H1 (cell line): ENCODE measurements around the gene GET3. TPM values are rescaled to one million over a fixed set of nuclear protein-coding genes. Genes with fewer than 3 reads are reported as not detected.
"Not testable (repeated sequence)": the region's sequence is repeated elsewhere in the genome, so short reads cannot be mapped to it uniquely, and the experiment has no call there.

ENCODE experiments used
- CTCF ChIA-PET: fragments of 300-600 bp; sonication (Branson Sonifier 250); formaldehyde crosslinking; loops from one replicate; lab custom pipeline; 2021; ENCODE audit not compliant: partially characterized antibody; lab: Charles Lee
- POLR2A ChIA-PET: fragments of 300-600 bp; sonication (Branson Sonifier 250); formaldehyde crosslinking; loops from one replicate; lab custom pipeline; 2021; ENCODE audit warnings: inconsistent platforms; ENCODE audit not compliant: partially characterized antibody; lab: Charles Lee
- DNase-seq, 2 experiments: peaks; one replicate each; pipeline versions ENCODE4 v3.0.0 to v3.0.0-alpha.2; 2010 to 2022; ENCODE audit warnings: low spot score in 2 of 2, low read depth in 1 of 2, mixed read lengths in 1 of 2
- FAIRE-seq: peaks from 2 replicates; lab custom pipeline; 2011; peaks lifted over from hg19 to GRCh38; lab: Jason Lieb, UNC
- H2AFZ ChIP-seq: 2 replicates; pipeline ENCODE4 v1.8.1; 2012; ENCODE audit warnings: low read length, inconsistent platforms
- H2AK5ac ChIP-seq: 2 replicates; pipeline ENCODE4 v1.6.1; 2013; ENCODE audit warnings: low read depth, low read length
- H2BK120ac ChIP-seq: replicated peaks from 2 replicates; pipeline ENCODE3; 2013; ENCODE audit warnings: low read depth, low read length, inconsistent platforms
- H2BK12ac ChIP-seq: 2 replicates; pipeline ENCODE4 v1.6.1; 2013; ENCODE audit warnings: low read depth, low read length
- H2BK15ac ChIP-seq: 2 replicates; pipeline ENCODE4 v1.6.1; 2013; ENCODE audit warnings: low read length
- H2BK20ac ChIP-seq: 2 replicates; pipeline ENCODE4 v1.6.1; 2013; ENCODE audit warnings: low read length
- H2BK5ac ChIP-seq: 2 replicates; pipeline ENCODE4 v1.6.1; 2013; ENCODE audit warnings: low read depth, low read length
- H3K14ac ChIP-seq: 2 replicates; pipeline ENCODE4 v1.6.1; 2013; ENCODE audit warnings: inconsistent platforms; ENCODE audit not compliant: insufficient read length
- H3K18ac ChIP-seq: 2 replicates; pipeline ENCODE4 v1.6.1; 2013; ENCODE audit warnings: low read length; ENCODE audit errors: extremely low read depth
- H3K23ac ChIP-seq: 2 replicates; pipeline ENCODE4 v1.6.1; 2013; ENCODE audit warnings: inconsistent platforms; ENCODE audit not compliant: insufficient read length
- H3K23me2 ChIP-seq: 2 replicates; pipeline ENCODE4 v1.6.1; 2013; ENCODE audit warnings: low read depth, low read length
- H3K27ac ChIP-seq: 2 replicates; pipeline ENCODE4 v1.6.1; 2011; ENCODE audit warnings: low read depth, low read length, inconsistent platforms
- H3K27me3 ChIP-seq, 4 experiments: replicated peaks in 1 of 4; 1 replicate in 1 of 4; 2 replicates in 3 of 4; pipeline versions ENCODE4 v1.6.1 to v1.8.1; 2011 to 2013; ENCODE audit warnings: low read length in 3 of 4, mild to moderate bottlenecking in 3 of 4, inconsistent platforms in 2 of 4, mixed read lengths in 2 of 4, moderate library complexity in 1 of 4; ENCODE audit not compliant: control insufficient read depth in 3 of 4, insufficient read depth in 3 of 4; ENCODE audit errors: extremely low read depth in 1 of 4
- H3K36me3 ChIP-seq, 4 experiments: 2 replicates each; pipeline versions ENCODE4 v1.6.1 to v1.8.1; 2011 to 2013; ENCODE audit warnings: mild to moderate bottlenecking in 4 of 4, low read length in 3 of 4, moderate library complexity in 2 of 4, control low read depth in 1 of 4, inconsistent platforms in 1 of 4; ENCODE audit not compliant: insufficient read depth in 4 of 4, control insufficient read depth in 2 of 4
- H3K4ac ChIP-seq: replicated peaks from 2 replicates; pipeline ENCODE3; 2013; ENCODE audit warnings: low read length, low read depth, mixed read lengths, inconsistent platforms; ENCODE audit not compliant: insufficient read length
- H3K4me1 ChIP-seq, 4 experiments: replicated peaks in 1 of 4; 1 replicate in 1 of 4; 2 replicates in 3 of 4; pipeline versions ENCODE4 v1.6.1 to v1.8.1; 2011 to 2013; ENCODE audit warnings: low read length in 3 of 4, inconsistent platforms in 2 of 4, mixed read lengths in 1 of 4; ENCODE audit not compliant: insufficient read depth in 4 of 4, control insufficient read depth in 3 of 4
- H3K4me2 ChIP-seq, 2 experiments: 2 replicates each; pipeline versions ENCODE4 v1.6.1 to v1.8.1; 2011 to 2013; ENCODE audit warnings: low read depth in 2 of 2, low read length in 2 of 2, control low read depth in 1 of 2, inconsistent platforms in 1 of 2, mild to moderate bottlenecking in 1 of 2; ENCODE audit not compliant: insufficient read depth in 1 of 2
- H3K4me3 ChIP-seq, 4 experiments: fragments of 200-600, 300-600 bp in 1 of 4; sonication (generic), shearing (Covaris generic), sonication (Bioruptor Twin) in 1 of 4; 2 replicates each; pipeline versions ENCODE4 v1.5.1 to v1.8.1; 2011 to 2016; ENCODE audit warnings: low read length in 4 of 4, low read depth in 3 of 4, control low read depth in 2 of 4, inconsistent platforms in 2 of 4, mild to moderate bottlenecking in 2 of 4, mixed read lengths in 1 of 4, moderate library complexity in 1 of 4; ENCODE audit not compliant: insufficient read depth in 2 of 4; ENCODE audit errors: extremely low read depth in 1 of 4
- H3K56ac ChIP-seq: replicated peaks from 2 replicates; pipeline ENCODE3; 2013; ENCODE audit warnings: low read depth, mild to moderate bottlenecking, mixed read lengths, low read length, inconsistent platforms; ENCODE audit not compliant: insufficient read length
- H3K79me1 ChIP-seq: 2 replicates; pipeline ENCODE4 v1.6.1; 2013; ENCODE audit warnings: low read depth, low read length, control low read depth
- H3K79me2 ChIP-seq, 2 experiments: 2 replicates each; pipeline versions ENCODE4 v1.6.1 to v1.8.1; 2012 to 2013; ENCODE audit warnings: low read length in 2 of 2, mild to moderate bottlenecking in 2 of 2, inconsistent platforms in 1 of 2; ENCODE audit not compliant: insufficient read depth in 2 of 2, control insufficient read depth in 1 of 2
- H3K9ac ChIP-seq, 4 experiments: replicated peaks in 1 of 4; 1 replicate in 1 of 4; 2 replicates in 3 of 4; pipeline versions ENCODE4 v1.6.1 to v1.8.1; 2011 to 2013; ENCODE audit warnings: low read depth in 3 of 4, low read length in 3 of 4, control low read depth in 2 of 4, mild to moderate bottlenecking in 2 of 4, moderate library complexity in 2 of 4, inconsistent platforms in 1 of 4; ENCODE audit errors: extremely low read depth in 1 of 4
- H3K9me3 ChIP-seq, 2 experiments: 2 replicates each; pipeline versions ENCODE4 v1.6.1 to v1.8.1; 2012 to 2013; ENCODE audit warnings: mild to moderate bottlenecking in 2 of 2, moderate library complexity in 2 of 2, control low read depth in 1 of 2, inconsistent platforms in 1 of 2, low read depth in 1 of 2, low read length in 1 of 2, mixed read lengths in 1 of 2; ENCODE audit not compliant: insufficient read depth in 2 of 2
- H4K20me1 ChIP-seq, 2 experiments: replicated peaks in 1 of 2; 2 replicates each; pipeline versions ENCODE3 to v1.8.1; 2011 to 2013; ENCODE audit warnings: inconsistent platforms in 2 of 2, low read length in 2 of 2, mild to moderate bottlenecking in 1 of 2; ENCODE audit not compliant: insufficient read depth in 2 of 2, control insufficient read depth in 1 of 2
- H4K5ac ChIP-seq: 2 replicates; pipeline ENCODE4 v1.6.1; 2013; ENCODE audit warnings: low read length, low read depth, mixed read lengths, inconsistent platforms; ENCODE audit not compliant: insufficient read length
- H4K8ac ChIP-seq: 2 replicates; pipeline ENCODE4 v1.8.0; 2013; ENCODE audit warnings: mild to moderate bottlenecking, moderate library complexity, low read length, inconsistent platforms; ENCODE audit not compliant: insufficient read depth; ENCODE audit errors: extremely low read depth
- H4K91ac ChIP-seq: replicated peaks from 2 replicates; pipeline ENCODE3; 2013; ENCODE audit warnings: low read length, mixed read lengths, inconsistent platforms; ENCODE audit not compliant: insufficient read length
- WGBS, 2 experiments: shearing (Covaris generic) in 1 of 2; methylation state at CpG; one replicate each; pipeline versions ENCODE4 v1.1.6 to v1.1.7; 2013 to 2015; ENCODE audit warnings: low lambda C conversion rate in 2 of 2, mixed read lengths in 2 of 2, inconsistent platforms in 1 of 2, low coverage in 1 of 2, missing lambda C conversion rate in 1 of 2; ENCODE audit not compliant: insufficient replicate concordance in 2 of 2, insufficient coverage in 1 of 2, insufficient read length in 1 of 2; ENCODE audit errors: extremely low coverage in 1 of 2, missing lambda C conversion rate in 1 of 2; 5-methylcytosine and 5-hydroxymethylcytosine counted together
- polyA plus RNA-seq, 7 experiments: library from polyadenylated mRNA; depleted of rRNA in 3 of 7; stranded (reverse) in 5 of 7; unstranded in 2 of 7; fragments of >200 nt in 5 of 7; fragments of 200-250 nt in 2 of 7; gene quantifications; 1 replicate in 5 of 7; 2 replicates in 1 of 7; 4 replicates in 1 of 7; pipeline versions ENCODE4 v1.2.1 to v1.2.3, GENCODE V29; 2011 to 2013; ENCODE audit warnings: missing spikeins in 2 of 7, mixed read lengths in 2 of 7
- total RNA-seq: library from RNA; stranded (reverse); fragmentation: NEBNext Ultra II Directional; extraction: Animal tissue kit (Norgen Biotek cat#: 25700); gene quantifications from 2 replicates; pipeline ENCODE4 v1.2.1, GENCODE V29; 2021

Gene GET3
- total and polyA plus RNA-seq, 2 of the 8 experiments (the other 6 are each of a cell fraction or from before 2014, with no cell fraction given) = 105 to 297 TPM

DNA sequence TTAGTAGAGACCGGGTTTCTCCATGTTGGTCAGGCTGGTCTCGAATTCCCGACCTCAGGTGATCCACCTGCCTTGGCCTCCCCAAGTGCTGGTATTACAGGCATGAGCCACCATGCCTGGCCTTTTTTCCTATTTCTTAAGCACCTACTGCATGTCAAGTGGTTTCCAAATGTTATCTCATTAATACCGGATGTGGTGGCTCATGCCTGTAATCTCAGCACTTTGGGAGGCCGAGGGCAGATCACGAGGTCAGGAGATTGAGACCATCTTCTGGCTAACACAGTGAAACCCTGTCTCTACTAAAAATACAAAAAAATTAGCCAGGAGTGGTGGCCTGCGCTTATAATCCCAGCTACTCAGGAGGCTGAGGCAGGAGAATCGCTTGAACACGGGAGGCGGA, 11.7 kb upstream of the GET3 start:
- not testable (repeated sequence) for H3K27ac ChIP-seq, H3K27me3 ChIP-seq, H4K8ac ChIP-seq, FAIRE-seq, H3K14ac ChIP-seq, H3K23me2 ChIP-seq, H3K9ac ChIP-seq, H4K20me1 ChIP-seq, H2BK5ac ChIP-seq, H3K4ac ChIP-seq, H3K9me3 ChIP-seq, H2AK5ac ChIP-seq, H3K4me1 ChIP-seq, H3K18ac ChIP-seq, H3K23ac ChIP-seq, H3K4me2 ChIP-seq, H2BK15ac ChIP-seq, DNase-seq, H4K5ac ChIP-seq, H2AFZ ChIP-seq, H3K4me3 ChIP-seq, H3K56ac ChIP-seq, H2BK120ac ChIP-seq, H2BK20ac ChIP-seq, H2BK12ac ChIP-seq, H4K91ac ChIP-seq
- ChIA-PET POLR2A (interaction anchor here (1.3 to 6.6 kb wide), 4 partner anchors 11 to 65 kb away, joined by 4 to 44 read pairs (median 8); partner anchors contain the start of genes GET3 and JUNB), CTCF (interaction anchor here (0.6 to 3.9 kb wide), 4 partner anchors 8 to 165 kb away, joined by 3 to 20 read pairs (median 6); partner anchors contain the start of genes GCDH and TRIR)
- peaks cover 4 to 21% (median 7%) of the 10 kb centered on the region in 4 experiments; a peak in 7 of 8 replicates for H3K36me3 ChIP-seq
- WGBS, 2 experiments = 88% methylated on average over 9 of the region's 10 CpGs; no CpG with 5 or more reads in 1 of the 2 experiments
- peaks cover 13 to 28% of the 10 kb centered on the region in 2 experiments for H3K79me2 ChIP-seq
- H3K79me1 ChIP-seq = peaks cover 11% of the 10 kb centered on the region; the same call in 1 of the 2 replicates
